Activated naive CD8-positive, alpha-beta T cell treated with anti-CD3 and anti-CD28 coated beads, Interleukin-2, amount 10 ng/mL, durations not matched to agents 7 days and 5 days (primary cell): Measurements from ENCODE around the gene SEPTIN8. TPM values are rescaled to one million over a fixed set of nuclear protein-coding genes. Genes with fewer than 3 reads are reported as not detected.

ENCODE experiments used
- ATAC-seq: fragments of 150-1000 bp; cut with Tn5 transposase; one replicate; pipeline ENCODE4 v1.10.0; 2021; ENCODE audit warnings: low read depth, moderate library complexity
- POLR2A ChIA-PET: fragments of 350-600 bp; sonication (Branson Sonifier 250); formaldehyde crosslinking; loops from one replicate; lab custom pipeline; 2021; ENCODE audit warnings: antibody characterized with exemption; lab: Charles Lee
- DNase-seq: peaks from one replicate; pipeline ENCODE4 v3.0.0; 2021
- H3K27ac Mint-ChIP-seq: one replicate; pipeline ENCODE4 v1.8.0; 2022; ENCODE audit warnings: mild to moderate bottlenecking, mixed read lengths
- H3K27me3 Mint-ChIP-seq: one replicate; pipeline ENCODE4 v1.8.0; 2022; ENCODE audit warnings: mild to moderate bottlenecking, moderate library complexity, mixed read lengths
- H3K36me3 Mint-ChIP-seq: one replicate; pipeline ENCODE4 v1.8.0; 2021; ENCODE audit warnings: mild to moderate bottlenecking, mixed read lengths
- H3K4me1 Mint-ChIP-seq: one replicate; pipeline ENCODE4 v1.8.0; 2021; ENCODE audit warnings: mixed read lengths
- H3K4me3 Mint-ChIP-seq: one replicate; pipeline ENCODE4 v1.8.0; 2022; ENCODE audit warnings: mild to moderate bottlenecking, moderate library complexity, mixed read lengths
- H3K9me3 Mint-ChIP-seq: one replicate; pipeline ENCODE4 v1.8.0; 2021; ENCODE audit warnings: mixed read lengths
- total RNA-seq, 2 experiments: library from RNA; stranded (reverse); gene quantifications; one replicate each; pipeline ENCODE4 v1.2.3, GENCODE V29; 2021

Gene SEPTIN8
- total RNA-seq, 2 experiments from 2014 or later, result 39.2 to 40.4 TPM

GRCh38 chr5:132739232-132739631 lies 37.8 kb downstream of the SEPTIN8 start:
- H3K4me3 Mint-ChIP-seq, result no peak overlapping the region

DNA sequence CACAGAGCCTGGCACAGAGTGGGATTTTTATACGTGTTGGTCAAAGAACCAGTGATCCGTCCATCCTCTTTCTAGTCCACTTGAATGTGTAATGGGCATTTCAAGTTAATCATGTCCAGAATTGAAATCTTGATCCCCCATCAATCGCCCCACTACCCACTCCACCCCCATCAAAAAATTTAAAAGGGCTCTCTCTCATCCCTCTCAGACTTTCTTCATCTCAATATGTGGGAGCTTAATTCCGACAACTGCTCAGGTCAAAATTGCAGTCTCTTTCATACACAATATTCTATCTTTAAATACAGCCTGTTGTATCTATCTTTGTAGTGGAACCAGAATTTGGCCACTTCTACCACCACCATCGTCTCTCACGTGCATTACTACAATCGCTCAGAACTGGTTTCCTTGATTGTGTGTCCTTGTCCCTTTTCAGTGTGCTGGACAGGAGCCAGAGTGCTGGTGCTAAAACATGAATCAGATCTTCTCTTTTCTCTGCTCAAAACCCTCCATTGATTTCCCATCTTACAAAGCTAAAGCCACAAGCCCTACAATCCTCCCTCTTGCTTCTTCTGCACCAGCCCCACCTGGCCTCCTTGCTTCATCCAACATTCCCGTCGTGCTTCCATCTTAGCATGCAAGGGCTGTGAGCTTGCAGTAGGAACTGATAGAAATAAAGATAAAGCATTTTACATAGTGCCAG lies 38.9 kb downstream of the SEPTIN8 start:
- H3K27ac Mint-ChIP-seq, result peak overlapping the region; percentile 86
- peaks cover 38% of the 10 kb centered on the region for H3K4me1 Mint-ChIP-seq
- DNase-seq (no peak), ATAC-seq (no peak)
- H3K9me3 Mint-ChIP-seq, result no peaks in the 10 kb centered on the region
- POLR2A ChIA-PET, result interaction anchor here (0.6 to 2.7 kb wide), 7 partner anchors 9 to 99 kb away, joined by 3 to 22 read pairs (median 6); partner anchors contain the start of gene CCNI2
- H3K27me3 Mint-ChIP-seq, result peaks cover 11% of the 10 kb centered on the region
- peaks cover 6% of the 10 kb centered on the region for H3K36me3 Mint-ChIP-seq
- H3K4me3 Mint-ChIP-seq, result peak overlapping the region; percentile 90

More at GRCh38 chr5:132739232-132739631, 37.8 kb downstream of the SEPTIN8 start:
- H3K27me3 Mint-ChIP-seq, result peaks cover 15% of the 10 kb centered on the region
- peaks cover under 1% of the 10 kb centered on the region for H3K36me3 Mint-ChIP-seq
- POLR2A ChIA-PET, result no interaction called here
- no peak for ATAC-seq
- no peaks in the 10 kb centered on the region for H3K9me3 Mint-ChIP-seq
- no peak for DNase-seq
- no peak overlapping the region for H3K27ac Mint-ChIP-seq
- H3K4me1 Mint-ChIP-seq, result peaks cover 31% of the 10 kb centered on the region

- H3K27ac Mint-ChIP-seq, result peak within 1 kb of the TSS; percentile 86
- peaks cover 38% of the 10 kb centered on the region for H3K4me1 Mint-ChIP-seq
- H3K4me3 Mint-ChIP-seq, result peak within 1 kb of the TSS; percentile 90
- ATAC-seq, result peak; percentile 95
- H3K9me3 Mint-ChIP-seq, result no peaks in the 10 kb centered on the region
- POLR2A ChIA-PET, result interaction anchor here (0.6 to 2.7 kb wide), 12 partner anchors 10 to 115 kb away, joined by 3 to 22 read pairs (median 4); partner anchors contain the start of genes CCNI2 and IL4
- peaks cover 9% of the 10 kb centered on the region for H3K27me3 Mint-ChIP-seq
- H3K36me3 Mint-ChIP-seq, result peaks cover 9% of the 10 kb centered on the region
- peak; percentile 98 for DNase-seq
Measured at GRCh38 chr5:132736853-132737833, 39.9 kb downstream of the SEPTIN8 start, which contains the start of gene KIF3A. TSS of gene KIF3A (minus strand) at chr5:132737546. CDS start at chr5:132737419, 127 bp downstream.

GRCh38 chr5:132734687-132735086 lies 42.4 kb downstream of the SEPTIN8 start:
- POLR2A ChIA-PET, result no interaction called here
- H3K4me1 Mint-ChIP-seq, result peaks cover 39% of the 10 kb centered on the region

DNA sequence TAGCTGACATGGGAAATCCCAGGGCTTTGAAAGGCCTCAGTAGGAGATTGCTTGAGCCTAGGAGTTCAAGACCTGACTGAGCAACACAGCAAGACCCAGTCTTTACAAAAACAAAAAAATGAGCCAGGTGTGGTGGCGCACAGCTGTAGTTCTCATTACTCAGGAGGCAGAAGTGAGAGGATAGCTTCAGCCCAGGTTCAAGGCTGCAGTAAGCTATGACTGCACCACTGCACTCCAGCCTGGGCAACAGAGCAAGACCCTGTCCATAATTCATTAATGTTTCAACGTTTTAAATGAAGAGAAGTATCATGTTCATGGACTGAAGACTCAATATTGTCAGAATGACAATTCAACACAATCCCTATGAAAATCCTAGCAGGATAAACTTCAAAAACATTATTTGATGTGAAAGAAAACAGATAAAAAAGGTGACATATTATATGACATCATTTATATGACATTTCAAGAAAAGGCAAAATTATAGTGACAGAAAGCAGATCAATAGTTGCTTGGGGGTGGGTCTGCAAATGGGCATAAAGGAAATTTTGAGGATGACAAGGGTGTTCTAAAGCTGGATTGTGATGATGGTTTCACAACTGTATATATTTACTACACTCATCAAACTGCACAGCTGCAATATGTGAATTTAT lies 43.4 kb downstream of the SEPTIN8 start:
- ATAC-seq (no peak), DNase-seq (no peak)
- no peaks in the 10 kb centered on the region for H3K27me3 Mint-ChIP-seq
- H3K4me1 Mint-ChIP-seq, result peaks cover 36% of the 10 kb centered on the region
- H3K4me3 Mint-ChIP-seq, result no peak overlapping the region
- H3K9me3 Mint-ChIP-seq, result no peaks in the 10 kb centered on the region
- no peak overlapping the region for H3K27ac Mint-ChIP-seq
- POLR2A ChIA-PET, result no interaction called here
- H3K36me3 Mint-ChIP-seq, result peaks cover 16% of the 10 kb centered on the region

More at GRCh38 chr5:132734687-132735086, 42.4 kb downstream of the SEPTIN8 start:
- Mint-ChIP-seq H3K36me3 (peaks cover 14% of the 10 kb centered on the region), H3K4me3 (no peak overlapping the region), H3K27me3 (no peaks in the 10 kb centered on the region), H3K9me3 (no peaks in the 10 kb centered on the region), H3K27ac (no peak overlapping the region)
- no peak for DNase-seq
- no peak for ATAC-seq

GRCh38 chr5:132729896-132730295 lies 47.1 kb downstream of the SEPTIN8 start:
- POLR2A ChIA-PET, result interaction anchor here (0.6 kb wide), 1 partner anchor 615 kb away, joined by 4 read pairs; no protein-coding TSS in a partner anchor
- DNase-seq (no peak), ATAC-seq (no peak)
- Mint-ChIP-seq H3K27me3 (no peaks in the 10 kb centered on the region), H3K4me1 (peaks cover 16% of the 10 kb centered on the region), H3K9me3 (no peaks in the 10 kb centered on the region), H3K36me3 (peaks cover 27% of the 10 kb centered on the region), H3K27ac (no peak overlapping the region), H3K4me3 (no peak overlapping the region)

DNA sequence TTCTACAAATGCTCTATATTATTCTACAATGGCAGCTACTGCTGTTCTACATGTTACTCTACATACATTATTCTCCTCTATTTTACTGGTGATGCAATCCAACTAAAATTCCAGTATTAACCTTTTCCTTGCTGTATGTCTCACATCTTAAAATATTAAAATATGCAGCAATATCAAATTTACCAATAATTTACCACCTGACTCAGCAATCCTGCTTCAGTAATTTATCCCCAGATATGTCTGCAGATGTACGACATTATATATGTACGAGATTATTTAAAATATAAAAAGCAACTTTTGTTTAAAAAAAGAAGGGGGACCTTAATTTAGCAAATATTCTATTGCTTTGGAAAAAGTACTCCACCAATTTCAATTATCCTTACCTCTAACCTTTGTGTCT lies 51.3 kb downstream of the SEPTIN8 start:
- Mint-ChIP-seq H3K4me3 (no peak overlapping the region), H3K9me3 (no peaks in the 10 kb centered on the region)
- POLR2A ChIA-PET, result no interaction called here

DNA sequence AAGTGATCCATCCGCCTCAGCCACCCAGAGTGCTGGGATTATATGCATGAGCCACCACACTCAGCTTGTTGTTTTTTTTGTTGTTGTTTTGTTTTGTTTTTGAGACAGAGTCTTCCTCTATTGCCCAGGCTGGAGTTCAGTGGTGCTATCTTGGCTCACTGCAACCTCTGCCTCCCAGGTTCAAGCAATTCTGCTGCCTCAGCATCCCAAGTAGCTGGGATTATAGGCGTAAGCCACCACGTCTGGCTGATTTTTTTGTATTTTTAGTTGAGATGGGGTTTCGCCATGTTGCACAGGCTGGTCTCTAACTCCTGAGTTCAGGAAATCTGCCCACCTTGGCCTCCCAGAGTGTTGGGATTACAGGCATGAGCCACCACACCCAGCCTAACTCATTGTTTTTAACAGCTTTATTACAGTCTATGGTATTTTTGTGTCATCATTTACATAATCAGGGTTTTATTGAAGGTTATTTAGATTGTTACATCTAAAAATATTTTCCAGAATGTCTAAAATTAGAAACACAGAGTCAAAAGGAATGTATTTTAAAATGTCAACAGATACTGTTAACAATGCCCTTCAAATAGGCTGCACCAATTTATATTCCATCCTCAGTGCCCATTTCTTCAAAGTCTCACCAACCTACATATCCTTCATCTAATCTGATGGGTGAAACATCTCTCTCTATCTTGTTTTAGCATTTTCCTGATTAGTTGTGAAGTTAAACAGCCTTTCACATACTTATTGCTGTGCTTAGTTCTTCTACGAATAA lies 58.3 kb downstream of the SEPTIN8 start:
- Mint-ChIP-seq H3K27me3 (no peaks in the 10 kb centered on the region), H3K36me3 (peaks cover 29% of the 10 kb centered on the region), H3K27ac (no peak overlapping the region), H3K4me3 (no peak overlapping the region), H3K9me3 (no peaks in the 10 kb centered on the region), H3K4me1 (peaks cover 18% of the 10 kb centered on the region)
- DNase-seq (no peak), ATAC-seq (no peak)
- POLR2A ChIA-PET, result interaction anchor here (1.1 kb wide), 1 partner anchor 9 kb away, joined by 3 read pairs; no protein-coding TSS in a partner anchor

More for the DNA sequence above, 51.3 kb downstream of the SEPTIN8 start:
- Mint-ChIP-seq H3K36me3 (peaks cover 35% of the 10 kb centered on the region), H3K4me1 (peaks cover 10% of the 10 kb centered on the region), H3K27me3 (no peaks in the 10 kb centered on the region), H3K27ac (no peak overlapping the region)
- ATAC-seq (no peak), DNase-seq (no peak)

DNA sequence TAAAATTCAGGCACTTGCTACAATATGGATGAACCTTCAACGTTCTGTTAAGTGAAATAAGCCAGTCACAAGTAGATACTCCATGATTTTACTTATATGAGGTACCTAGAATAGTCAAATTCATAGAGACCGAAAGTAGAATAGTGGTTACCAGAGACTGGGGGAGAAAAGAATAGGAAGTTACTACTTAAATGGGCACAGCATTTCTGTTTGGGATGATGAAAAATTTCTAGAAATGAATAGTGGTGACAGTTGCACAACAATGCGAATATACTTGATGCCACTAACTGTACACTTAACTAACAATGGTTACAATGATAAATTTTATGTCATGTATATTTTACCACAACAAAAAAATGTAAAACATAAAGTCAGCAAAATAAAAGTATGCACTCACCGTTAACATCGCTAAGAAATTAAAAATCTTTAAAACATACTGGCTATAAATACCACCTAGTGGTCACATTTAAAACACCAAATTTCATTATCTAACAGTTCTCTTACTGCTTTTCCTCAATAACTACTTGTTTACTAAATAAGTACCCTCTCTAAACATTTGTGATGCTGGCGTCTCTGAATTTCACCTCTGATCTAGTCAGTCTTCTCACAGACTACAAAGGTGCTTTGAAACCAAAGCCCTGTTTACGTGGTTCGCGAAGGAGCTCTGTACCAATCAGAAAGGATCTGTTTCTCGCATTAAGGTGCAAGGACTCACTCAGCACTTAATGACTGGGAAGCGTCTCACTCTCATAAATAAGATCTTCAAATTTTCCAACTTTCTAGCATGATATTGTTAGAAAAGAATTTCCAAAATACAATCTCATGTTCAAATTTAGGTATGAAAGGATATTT lies 62.4 kb downstream of the SEPTIN8 start:
- DNase-seq (no peak), ATAC-seq (peak; percentile 39)
- no peaks in the 10 kb centered on the region for H3K9me3 Mint-ChIP-seq
- peaks cover 21% of the 10 kb centered on the region for H3K36me3 Mint-ChIP-seq
- no peaks in the 10 kb centered on the region for H3K27me3 Mint-ChIP-seq
- peak overlapping the region; percentile 73 for H3K27ac Mint-ChIP-seq
- peaks cover 14% of the 10 kb centered on the region for H3K4me1 Mint-ChIP-seq
- H3K4me3 Mint-ChIP-seq, result peak overlapping the region; percentile 65
- POLR2A ChIA-PET, result no interaction called here

GRCh38 chr5:132708645-132709044 lies 68.4 kb downstream of the SEPTIN8 start:
- no peak for DNase-seq
- ATAC-seq, result no peak
- H3K27me3 Mint-ChIP-seq, result no peaks in the 10 kb centered on the region
- H3K36me3 Mint-ChIP-seq, result peaks cover 21% of the 10 kb centered on the region
- peak overlapping the region; percentile 1 for H3K27ac Mint-ChIP-seq
- H3K9me3 Mint-ChIP-seq, result no peaks in the 10 kb centered on the region
- no peak overlapping the region for H3K4me3 Mint-ChIP-seq
- H3K4me1 Mint-ChIP-seq, result peaks cover 21% of the 10 kb centered on the region
- POLR2A ChIA-PET, result interaction anchor here (0.7 kb wide), 1 partner anchor 39 kb away, joined by 3 read pairs; the partner anchor contains the start of gene CCNI2

DNA sequence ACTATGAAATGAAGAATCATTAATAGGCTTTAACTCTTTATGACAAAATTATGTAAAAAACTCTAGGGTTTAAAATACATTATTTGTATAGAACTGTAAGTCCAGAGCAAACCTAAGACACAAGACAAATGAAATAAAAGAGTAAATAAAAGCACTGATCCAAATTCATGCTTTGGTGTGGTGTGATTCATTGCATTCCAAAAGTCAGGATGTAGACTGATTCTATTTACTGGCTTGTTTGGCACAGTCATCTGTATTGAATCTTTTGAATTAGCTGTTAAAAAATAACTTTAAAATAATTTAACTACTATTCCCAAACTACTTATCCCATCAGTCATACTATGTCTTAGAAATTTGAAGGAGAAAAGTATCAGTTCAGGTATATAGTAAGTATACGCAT lies 72.2 kb downstream of the SEPTIN8 start:
- H3K36me3 Mint-ChIP-seq, result peaks cover 37% of the 10 kb centered on the region
- POLR2A ChIA-PET, result no interaction called here
- ATAC-seq (no peak), DNase-seq (no peak)
- no peaks in the 10 kb centered on the region for H3K27me3 Mint-ChIP-seq
- peaks cover 1% of the 10 kb centered on the region for H3K9me3 Mint-ChIP-seq
- peak overlapping the region; percentile 70 for H3K27ac Mint-ChIP-seq
- peak overlapping the region; percentile 71 for H3K4me3 Mint-ChIP-seq
- H3K4me1 Mint-ChIP-seq, result peaks cover 32% of the 10 kb centered on the region
